ENCODE results near the gene PSTPIP1.

PSTPIP1 gene

GRCh38 chr15:76994971-76995945, at the start of gene PSTPIP1:
TSS of gene PSTPIP1 (plus strand) at chr15:76995126. CDS start at chr15:76995574, 448 bp downstream.
- H3K4me3 ChIP-seq (ENCODE audit: low read length), result no peak within 1 kb of the TSS
- TF ChIP-seq CTCF (conservative IDR thresholded peaks at IDR 0.05; ENCODE audit: low read depth, low read length), result no peak
- no peak for DNase-seq (ENCODE audit: low read depth)

GRCh38 chr15:76945494-76946093, 49.3 kb upstream of the PSTPIP1 start:
- TF ChIP-seq CTCF (conservative IDR thresholded peaks at IDR 0.05; ENCODE audit: low read depth, low read length), result no peak
- DNase-seq (ENCODE audit: low read depth), result no peak
- H3K4me3 ChIP-seq (ENCODE audit: low read length), result no peak overlapping the region

DNA sequence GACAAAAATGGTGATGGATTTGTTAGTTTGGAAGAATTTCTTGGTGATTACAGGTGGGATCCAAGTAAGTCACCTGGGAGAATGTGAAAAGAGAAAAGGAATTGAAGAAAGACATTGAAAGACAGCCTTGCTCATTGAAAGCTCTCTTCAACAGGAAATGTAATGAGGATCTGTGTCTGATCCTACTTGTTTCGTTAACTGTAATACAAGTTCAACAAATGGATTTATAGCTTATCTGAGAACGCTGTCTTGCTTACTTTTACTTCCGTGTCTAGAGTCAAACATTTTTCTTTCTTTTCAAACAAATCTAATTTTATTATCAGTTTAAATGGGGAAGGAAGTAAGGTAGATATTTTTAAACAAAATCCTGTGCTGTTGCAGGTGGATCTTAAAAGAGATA, 47.5 kb upstream of the PSTPIP1 start:
- H3K4me3 ChIP-seq (ENCODE audit: low read length), result no peak overlapping the region
- no peak for TF ChIP-seq CTCF (conservative IDR thresholded peaks at IDR 0.05; ENCODE audit: low read depth, low read length)
- DNase-seq (ENCODE audit: low read depth), result no peak

GRCh38 chr15:76951220-76951619, 43.7 kb upstream of the PSTPIP1 start:
- no peak for DNase-seq (ENCODE audit: low read depth)
- no peak for TF ChIP-seq CTCF (conservative IDR thresholded peaks at IDR 0.05; ENCODE audit: low read depth, low read length)
- no peak overlapping the region for H3K4me3 ChIP-seq (ENCODE audit: low read length)

GRCh38 chr15:76953913-76954312, 41.0 kb upstream of the PSTPIP1 start:
- no peak for DNase-seq (ENCODE audit: low read depth)
- TF ChIP-seq CTCF (conservative IDR thresholded peaks at IDR 0.05; ENCODE audit: low read depth, low read length), result no peak
- no peak overlapping the region for H3K4me3 ChIP-seq (ENCODE audit: low read length)

DNA sequence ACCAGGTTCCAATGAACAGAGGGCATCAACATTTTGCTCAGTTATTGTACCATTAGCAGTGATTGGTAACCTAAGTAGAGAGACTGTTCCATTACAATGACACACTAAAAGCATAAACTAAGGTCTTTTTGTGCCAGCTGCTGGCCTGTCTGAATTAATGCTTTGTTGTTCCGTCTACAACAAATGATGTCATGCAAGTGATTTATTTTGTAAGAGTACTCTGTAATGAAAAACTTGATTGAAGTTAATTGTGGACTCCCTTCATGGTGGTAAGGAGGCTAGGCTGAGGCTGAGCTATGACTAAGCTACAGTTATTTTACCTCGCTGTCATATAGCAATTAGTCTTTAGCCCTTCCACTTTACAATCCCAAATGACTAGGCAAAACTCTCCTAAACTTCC, 40.2 kb upstream of the PSTPIP1 start:
- no peak for TF ChIP-seq CTCF (conservative IDR thresholded peaks at IDR 0.05; ENCODE audit: low read depth, low read length)
- no peak overlapping the region for H3K4me3 ChIP-seq (ENCODE audit: low read length)
- no peak for DNase-seq (ENCODE audit: low read depth)
